B cell (primary cell): ENCODE results near the gene TELO2. TPM values are rescaled to one million over a fixed set of nuclear protein-coding genes. Genes with fewer than 3 reads are reported as not detected.
A peak's percentile ranks its signal among the peaks of the same experiment; 100 is the strongest.

Experiments
- ATAC-seq: fragments of 200-7000 bp; cut with Tn5 transposase; one replicate; pipeline ENCODE4 v1.10.0; 2021; ENCODE audit warnings: low read depth, mild to moderate bottlenecking, moderate number of reproducible peaks, moderate library complexity
- CTCF ChIA-PET: fragments of 350-600 bp; sonication (Branson Sonifier 250); formaldehyde crosslinking; loops from one replicate; lab custom pipeline; 2021; ENCODE audit warnings: antibody characterized with exemption, inconsistent platforms; lab: Charles Lee
- POLR2A ChIA-PET: fragments of 350-600 bp; sonication (Branson Sonifier 250); formaldehyde crosslinking; loops from one replicate; lab custom pipeline; 2021; ENCODE audit warnings: antibody characterized with exemption; lab: Charles Lee
- DNase-seq: peaks from one replicate; pipeline ENCODE4 v3.0.0; 2013
- H2AFZ ChIP-seq: 2 replicates; pipeline ENCODE4 v1.6.1; 2012; ENCODE audit warnings: mild to moderate bottlenecking, low read depth, low read length; ENCODE audit not compliant: insufficient read depth, poor library complexity, severe bottlenecking
- H3K27ac ChIP-seq, 2 donors: 1 replicate in 1 of 2; 2 replicates in 1 of 2; pipeline ENCODE4 v1.5.1; 2012 to 2013; ENCODE audit warnings: low read length in 2 of 2, mild to moderate bottlenecking in 2 of 2, moderate library complexity in 1 of 2
- H3K27me3 ChIP-seq, 4 experiments: fragments of 200-600 bp in 1 of 4; sonication (generic) in 1 of 4; replicated peaks in 1 of 4; 1 replicate in 2 of 4; 2 replicates in 2 of 4; pipeline versions ENCODE4 v1.6.1 to v1.7.0; 2013 to 2016; ENCODE audit warnings: low read length in 3 of 4, mild to moderate bottlenecking in 2 of 4, mixed read lengths in 1 of 4, moderate library complexity in 1 of 4; ENCODE audit not compliant: insufficient read depth in 4 of 4, control insufficient read depth in 3 of 4; ENCODE audit errors: control extremely low read depth in 1 of 4
- H3K36me3 ChIP-seq, 2 experiments: replicated peaks in 1 of 2; 1 replicate in 1 of 2; 2 replicates in 1 of 2; pipeline versions ENCODE4 v1.6.1 to v1.7.1; 2013; ENCODE audit warnings: low read length in 1 of 2; ENCODE audit not compliant: insufficient read depth in 2 of 2, control insufficient read depth in 1 of 2; ENCODE audit errors: control extremely low read depth in 1 of 2, extremely low read depth in 1 of 2
- H3K4me1 ChIP-seq, 2 donors: fragments of 200-600 bp in 1 of 2; sonication (generic) in 1 of 2; 1 replicate in 1 of 2; 2 replicates in 1 of 2; pipeline versions ENCODE4 v1.5.1 to v1.6.1; 2013 to 2017; ENCODE audit warnings: low read length in 2 of 2; ENCODE audit not compliant: control insufficient read depth in 2 of 2, insufficient read depth in 2 of 2
- H3K4me2 ChIP-seq: replicated peaks from 2 replicates; pipeline ENCODE3; 2012; ENCODE audit warnings: mild to moderate bottlenecking, low read depth, low read length; ENCODE audit not compliant: poor library complexity, severe bottlenecking
- H3K4me3 ChIP-seq, 5 experiments: fragments of 200-600 bp in 1 of 5; sonication (generic) in 1 of 5; 1 replicate in 3 of 5; 2 replicates in 2 of 5; pipeline versions ENCODE4 v1.5.1 to v1.7.0; 2011 to 2016; ENCODE audit warnings: low read length in 4 of 5, mild to moderate bottlenecking in 4 of 5, low read depth in 2 of 5, control low read depth in 1 of 5, moderate library complexity in 1 of 5; ENCODE audit not compliant: insufficient read depth in 1 of 5; ENCODE audit errors: control extremely low read depth in 1 of 5, extremely low read depth in 1 of 5
- H3K79me2 ChIP-seq: fragments of 200-600 bp; sonication (generic); one replicate; pipeline ENCODE4 v1.6.0; 2016; ENCODE audit warnings: low read length; ENCODE audit not compliant: control insufficient read depth, insufficient read depth
- H3K9ac ChIP-seq: fragments of 200-600 bp; sonication (generic); 2 replicates; pipeline ENCODE4 v1.6.1; 2017; ENCODE audit warnings: mild to moderate bottlenecking, low read length, moderate library complexity
- H3K9me3 ChIP-seq, 3 donors: one replicate each; pipeline versions ENCODE4 v1.6.1 to v1.7.1; 2013; ENCODE audit warnings: low read length in 2 of 3; ENCODE audit not compliant: control insufficient read depth in 2 of 3, insufficient read depth in 1 of 3; ENCODE audit errors: control extremely low read depth in 1 of 3
- H4K20me1 ChIP-seq: 2 replicates; pipeline ENCODE4 v1.6.0; 2012; ENCODE audit warnings: mild to moderate bottlenecking, low read length; ENCODE audit not compliant: insufficient read depth, control insufficient read depth, poor library complexity, severe bottlenecking
- H3K27ac Mint-ChIP-seq: one replicate; pipeline ENCODE4 v1.8.0; 2021; ENCODE audit warnings: mixed read lengths
- H3K27me3 Mint-ChIP-seq: one replicate; pipeline ENCODE4 v1.8.0; 2021; ENCODE audit warnings: mixed read lengths
- H3K4me1 Mint-ChIP-seq: one replicate; pipeline ENCODE4 v1.8.0; 2021; ENCODE audit warnings: mixed read lengths
- H3K4me3 Mint-ChIP-seq: one replicate; pipeline ENCODE4 v1.8.0; 2021; ENCODE audit warnings: mixed read lengths
- H3K9me3 Mint-ChIP-seq: one replicate; pipeline ENCODE4 v1.8.0; 2022; ENCODE audit warnings: mixed read lengths; ENCODE audit not compliant: insufficient read depth
- EZH2 ChIP-seq: IDR thresholded peaks from 2 replicates; pipeline ENCODE4 v1.6.1; 2012; ENCODE audit warnings: borderline replicate concordance, low read depth, mild to moderate bottlenecking, moderate library complexity, low read length; ENCODE audit not compliant: insufficient read depth, poor library complexity, severe bottlenecking
- WGBS: methylation state at CpG from one replicate; pipeline ENCODE4 v1.1.5; 2013; ENCODE audit warnings: missing lambda C conversion rate; ENCODE audit not compliant: insufficient coverage; 5-methylcytosine and 5-hydroxymethylcytosine counted together
- intact Hi-C: fragments of 100-400 bp; cut with micrococcal nuclease; formaldehyde crosslinking; loops from one replicate; pipeline ENCODE4 v1.10.0; 2022
- polyA plus RNA-seq: library from polyadenylated mRNA; depleted of rRNA; stranded (reverse); fragments of >200 nt; gene quantifications from 2 replicates; pipeline ENCODE4 v1.2.3, GENCODE V29; 2012
- total RNA-seq, 2 donors: library from RNA; stranded (reverse); fragments of 120-200 nt in 1 of 2; gene quantifications; 1 replicate in 1 of 2; 2 replicates in 1 of 2; pipeline versions ENCODE4 v1.2.3 to v1.2.4, GENCODE V29; 2013 to 2022
- TF ChIP-seq, protein P1 (sequence below): fragments of 200-600 bp; IDR thresholded peaks from one replicate; pipeline ENCODE4 v1.8.0; 2022; ENCODE audit warnings: antibody characterized with exemption, mild to moderate bottlenecking

Gene TELO2
- total and polyA plus RNA-seq, 2 donors (not counting 1 experiment from before 2014, with no cell fraction given): 81.9 to 136 TPM

DNA sequence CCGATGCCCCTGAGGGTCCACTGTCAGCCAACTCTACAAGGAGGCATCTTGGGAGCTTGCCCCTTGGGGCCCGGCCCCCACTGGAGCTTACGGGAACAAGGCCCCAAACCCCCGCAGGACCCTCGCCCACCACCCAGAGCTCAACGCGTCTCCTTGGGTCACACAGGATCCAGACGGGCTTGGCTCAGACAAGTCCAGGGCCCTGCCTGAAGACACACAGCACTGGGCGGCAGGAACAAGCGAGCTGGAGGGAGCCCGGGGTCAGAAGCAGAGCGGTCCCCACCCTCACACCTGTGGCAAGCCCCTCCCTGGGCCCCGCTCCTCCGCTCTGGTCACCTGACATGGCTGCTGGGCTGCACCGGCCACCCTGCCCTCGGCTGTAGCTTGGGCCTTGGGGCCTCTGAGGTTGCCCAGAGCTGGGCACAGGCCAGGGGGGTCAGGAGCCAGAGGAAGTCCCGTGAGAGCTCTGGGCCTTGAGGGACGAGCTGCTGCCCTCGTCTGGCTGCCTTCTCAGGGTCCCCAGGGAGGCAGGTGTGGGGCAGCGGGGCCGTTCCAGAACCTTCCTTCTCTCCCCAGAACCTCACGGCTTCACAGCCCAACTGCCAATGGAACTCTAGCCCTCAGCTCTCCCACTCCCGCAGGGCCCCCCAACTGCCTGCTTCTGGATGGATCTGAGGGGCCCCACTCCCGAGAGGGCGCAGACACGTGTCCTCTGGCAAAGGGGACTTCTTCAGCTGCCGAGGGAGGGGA is 49.0 kb upstream of the TELO2 start, which contains the start of gene CCDC154:
Gene CCDC154 (minus strand): TSS at position 577 of the 750 bp plus-strand sequence. CDS start 234 bp downstream, at position 343.
- Histone ChIP-seq H3K4me1 (peaks cover 24% of the 10 kb centered on the region in 2 donors), H3K27ac (peak within 1 kb of the TSS; percentile 67 to 100), H3K4me2 (peak within 1 kb of the TSS; percentile 74), H3K9ac (peak within 1 kb of the TSS; percentile 63), H3K4me3 (peak within 1 kb of the TSS in 3 of 5 experiments; percentile 30 to 38 (median 32)), H3K79me2 (no peaks in the 10 kb centered on the region), H3K27me3 (no peaks in the 10 kb centered on the region), H2AFZ (no peak within 1 kb of the TSS), H4K20me1 (peaks cover 1% of the 10 kb centered on the region), H3K36me3 (peaks cover 0 to 31% of the 10 kb centered on the region in 2 experiments), H3K9me3 (no peaks in the 10 kb centered on the region)
- ChIA-PET POLR2A (interaction anchor here (1.3 kb wide), 2 partner anchors 9 to 49 kb away, joined by 3 to 4 read pairs; partner anchors contain the start of gene TELO2), CTCF (no interaction called here)
- 83% methylated on average over 27 of the region's 27 CpGs for WGBS
- H3K9me3 Mint-ChIP-seq: no peaks in the 10 kb centered on the region
- ATAC-seq (peak; percentile 25), DNase-seq (no peak)
- H3K4me1 Mint-ChIP-seq: peaks cover 4% of the 10 kb centered on the region
- peak within 1 kb of the TSS; percentile 63 for H3K27ac Mint-ChIP-seq
- intact Hi-C loops: no loop called here
- H3K4me3 Mint-ChIP-seq: peak within 1 kb of the TSS; percentile 44
- H3K27me3 Mint-ChIP-seq: no peaks in the 10 kb centered on the region
- no peak for TF ChIP-seq EZH2
- TF ChIP-seq, protein P1, sequence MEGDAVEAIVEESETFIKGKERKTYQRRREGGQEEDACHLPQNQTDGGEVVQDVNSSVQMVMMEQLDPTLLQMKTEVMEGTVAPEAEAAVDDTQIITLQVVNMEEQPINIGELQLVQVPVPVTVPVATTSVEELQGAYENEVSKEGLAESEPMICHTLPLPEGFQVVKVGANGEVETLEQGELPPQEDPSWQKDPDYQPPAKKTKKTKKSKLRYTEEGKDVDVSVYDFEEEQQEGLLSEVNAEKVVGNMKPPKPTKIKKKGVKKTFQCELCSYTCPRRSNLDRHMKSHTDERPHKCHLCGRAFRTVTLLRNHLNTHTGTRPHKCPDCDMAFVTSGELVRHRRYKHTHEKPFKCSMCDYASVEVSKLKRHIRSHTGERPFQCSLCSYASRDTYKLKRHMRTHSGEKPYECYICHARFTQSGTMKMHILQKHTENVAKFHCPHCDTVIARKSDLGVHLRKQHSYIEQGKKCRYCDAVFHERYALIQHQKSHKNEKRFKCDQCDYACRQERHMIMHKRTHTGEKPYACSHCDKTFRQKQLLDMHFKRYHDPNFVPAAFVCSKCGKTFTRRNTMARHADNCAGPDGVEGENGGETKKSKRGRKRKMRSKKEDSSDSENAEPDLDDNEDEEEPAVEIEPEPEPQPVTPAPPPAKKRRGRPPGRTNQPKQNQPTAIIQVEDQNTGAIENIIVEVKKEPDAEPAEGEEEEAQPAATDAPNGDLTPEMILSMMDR: no peak
